Measurements from ENCODE around the gene FGFR4.
A peak's percentile ranks its signal among the peaks of the same experiment; 100 is the strongest.

Gene FGFR4

DNA sequence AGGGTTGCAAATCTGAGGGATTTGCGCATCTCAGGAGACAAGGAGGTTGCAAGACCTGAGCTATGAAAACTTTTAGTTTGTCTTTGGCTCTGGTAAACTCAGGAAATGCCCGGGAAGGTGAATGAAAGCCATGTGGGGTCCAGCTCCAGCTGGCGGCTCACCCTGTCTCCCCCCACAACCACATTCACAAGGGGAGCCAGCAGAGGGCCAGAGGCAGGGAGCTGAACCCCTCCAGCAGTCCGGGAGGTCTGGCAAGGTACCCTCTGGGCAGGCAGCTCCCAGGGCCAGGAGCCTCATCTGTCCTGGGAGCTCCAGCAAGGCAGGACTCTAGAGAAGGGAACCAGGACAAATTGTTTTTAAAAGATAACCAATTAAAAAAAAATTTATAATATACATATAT lies 2.5 kb upstream of the FGFR4 start:
- DNase-seq (ENCODE audit: low read depth in 2 of 2) = no peak

DNA sequence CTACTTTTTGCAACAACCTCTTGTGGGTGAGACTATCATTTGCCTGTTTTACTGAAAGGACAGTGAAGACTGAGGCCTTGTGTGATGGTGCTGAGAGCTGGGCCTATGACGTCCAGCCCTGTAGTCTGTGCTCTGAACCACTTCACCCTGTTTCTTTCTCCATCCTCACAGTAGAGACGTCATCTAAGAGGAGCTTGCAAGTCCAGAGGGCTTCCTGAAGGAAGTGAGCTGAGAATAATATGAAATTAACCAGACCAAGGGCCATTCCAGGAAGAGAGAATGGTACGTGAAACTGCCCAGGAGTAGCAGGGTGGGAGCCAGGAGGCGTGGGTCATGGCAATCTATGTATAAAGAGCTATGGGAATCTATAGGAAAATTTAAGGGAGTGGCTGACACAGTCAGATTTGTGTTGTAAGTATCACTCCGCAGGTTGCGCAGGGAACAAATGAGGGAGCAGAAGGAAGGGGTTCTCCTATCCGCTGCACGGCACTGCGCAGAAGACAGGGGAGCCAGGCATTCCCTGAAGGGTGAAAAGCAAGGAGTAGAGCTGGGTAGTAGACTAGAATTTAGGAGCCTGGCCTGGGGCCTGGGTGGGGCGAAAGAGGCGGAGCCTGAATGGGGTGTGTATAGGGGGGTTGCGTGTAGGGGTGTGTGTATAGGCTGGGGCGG lies 596 bp upstream of the FGFR4 start:
- DNase-seq (ENCODE audit: low read depth in 2 of 2) = no peak

DNA sequence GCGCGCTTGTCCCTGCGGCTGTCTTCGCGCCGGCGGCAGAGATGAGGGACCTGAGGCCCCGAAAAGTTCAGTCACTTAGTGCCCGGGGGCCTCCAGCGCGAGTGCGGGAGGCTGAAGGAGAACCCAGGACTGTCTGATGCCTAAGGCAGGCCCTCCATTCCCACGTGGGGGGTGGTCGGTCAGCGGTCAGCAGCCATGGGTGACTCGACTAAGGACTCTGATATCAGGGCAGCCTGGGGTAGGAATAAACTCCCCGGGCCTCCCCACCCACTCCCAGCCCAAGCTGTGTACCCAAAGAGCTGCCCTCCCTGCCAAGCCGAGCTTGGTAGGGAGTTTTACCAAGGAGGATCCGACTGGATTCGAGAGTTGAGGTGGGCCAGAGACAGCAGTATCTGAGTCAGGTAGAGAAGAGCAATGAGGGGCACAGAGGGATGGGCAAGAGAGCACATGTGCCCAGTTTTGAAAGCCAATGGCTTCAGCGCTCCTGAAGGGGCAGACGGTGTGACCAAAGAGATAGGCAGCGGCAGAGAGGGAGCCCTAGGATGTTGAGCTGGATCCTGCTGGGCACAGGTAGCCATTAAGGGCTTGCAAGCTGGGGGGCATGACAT lies 787 bp downstream of the FGFR4 start:
- DNase-seq (ENCODE audit: low read depth in 2 of 2) = no peak

GRCh38 chr5:177089127-177089526 lies 2.4 kb downstream of the FGFR4 start:
- DNase-seq (ENCODE audit: low read depth in 2 of 2) = no peak

DNA sequence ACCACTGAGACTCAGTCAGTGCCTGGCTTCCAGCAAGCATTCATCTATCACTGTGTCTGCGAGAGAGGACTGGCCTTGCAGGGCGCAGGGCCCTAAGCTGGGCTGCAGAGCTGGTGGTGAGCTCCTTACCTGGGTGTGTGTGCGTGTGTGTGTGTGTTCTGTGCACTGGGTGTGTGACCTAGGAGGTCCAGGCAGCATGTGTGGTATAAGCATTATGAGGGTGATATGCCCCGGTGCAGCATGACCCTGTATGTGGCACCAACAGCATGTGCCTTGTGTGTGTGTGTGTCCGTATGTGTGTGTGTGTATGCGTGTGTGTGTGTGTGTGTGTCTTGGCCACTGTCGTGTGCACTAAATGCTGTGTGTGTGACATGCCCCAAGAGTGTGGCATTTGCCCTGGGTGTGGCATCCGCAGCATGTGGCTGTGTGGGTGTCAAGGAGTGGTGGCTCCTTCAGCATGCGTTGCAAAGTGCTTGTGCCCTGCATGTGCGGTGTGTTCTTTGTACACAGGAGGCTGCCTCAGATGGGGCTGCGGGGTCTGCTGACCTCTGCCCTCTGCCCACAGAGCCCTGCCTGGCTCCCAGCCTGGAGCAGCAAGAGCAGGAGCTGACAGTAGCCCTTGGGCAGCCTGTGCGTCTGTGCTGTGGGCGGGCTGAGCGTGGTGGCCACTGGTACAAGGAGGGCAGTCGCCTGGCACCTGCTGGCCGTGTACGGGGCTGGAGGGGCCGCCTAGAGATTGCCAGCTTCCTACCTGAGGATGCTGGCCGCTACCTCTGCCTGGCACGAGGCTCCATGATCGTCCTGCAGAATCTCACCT lies 3.3 kb downstream of the FGFR4 start:
- DNase-seq (ENCODE audit: low read depth in 2 of 2) = no peak

- DNase-seq (ENCODE audit: low read depth in 2 of 2) = no peak
These were observed 4.1 kb downstream of the FGFR4 start for GRCh38 chr5:177090813-177091212.

DNA sequence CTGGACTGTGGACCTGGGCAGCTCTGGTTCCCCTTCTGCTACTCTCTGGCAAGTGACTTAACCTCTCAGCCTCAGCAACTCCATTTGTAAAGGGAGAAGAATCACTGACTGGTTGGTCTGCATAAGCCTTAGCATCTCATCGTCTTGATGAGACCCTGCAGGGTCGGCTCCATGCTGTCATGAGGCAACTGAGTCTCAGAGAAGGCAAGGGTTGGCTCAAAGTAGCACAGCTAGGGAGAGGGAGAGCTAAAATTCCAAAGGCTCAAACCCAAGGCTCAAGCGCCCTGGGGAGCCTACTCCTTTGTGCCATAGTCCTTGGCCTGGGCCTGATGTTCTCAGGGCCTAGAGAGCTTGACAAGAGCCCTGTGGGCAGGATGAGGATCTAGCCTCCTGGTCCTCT lies 4.5 kb downstream of the FGFR4 start:
- no peak for DNase-seq (ENCODE audit: low read depth in 2 of 2)

GRCh38 chr5:177092178-177093081 lies 5.7 kb downstream of the FGFR4 start:
- DNase-seq (ENCODE audit: low read depth in 2 of 2) = no peak

DNA sequence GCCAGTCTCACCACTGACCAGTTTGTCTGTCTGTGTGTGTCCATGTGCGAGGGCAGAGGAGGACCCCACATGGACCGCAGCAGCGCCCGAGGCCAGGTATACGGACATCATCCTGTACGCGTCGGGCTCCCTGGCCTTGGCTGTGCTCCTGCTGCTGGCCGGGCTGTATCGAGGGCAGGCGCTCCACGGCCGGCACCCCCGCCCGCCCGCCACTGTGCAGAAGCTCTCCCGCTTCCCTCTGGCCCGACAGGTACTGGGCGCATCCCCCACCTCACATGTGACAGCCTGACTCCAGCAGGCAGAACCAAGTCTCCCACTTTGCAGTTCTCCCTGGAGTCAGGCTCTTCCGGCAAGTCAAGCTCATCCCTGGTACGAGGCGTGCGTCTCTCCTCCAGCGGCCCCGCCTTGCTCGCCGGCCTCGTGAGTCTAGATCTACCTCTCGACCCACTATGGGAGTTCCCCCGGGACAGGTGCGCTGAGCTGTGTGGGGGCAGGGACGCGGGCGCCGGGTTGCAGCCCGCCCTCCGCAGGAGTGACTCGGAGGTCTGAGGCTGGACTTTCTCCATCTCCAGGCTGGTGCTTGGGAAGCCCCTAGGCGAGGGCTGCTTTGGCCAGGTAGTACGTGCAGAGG lies 6.5 kb downstream of the FGFR4 start:
- DNase-seq (ENCODE audit: low read depth in 2 of 2) = no peak

GRCh38 chr5:177093803-177094202 lies 7.1 kb downstream of the FGFR4 start:
- DNase-seq (ENCODE audit: low read depth in 2 of 2) = no peak

DNA sequence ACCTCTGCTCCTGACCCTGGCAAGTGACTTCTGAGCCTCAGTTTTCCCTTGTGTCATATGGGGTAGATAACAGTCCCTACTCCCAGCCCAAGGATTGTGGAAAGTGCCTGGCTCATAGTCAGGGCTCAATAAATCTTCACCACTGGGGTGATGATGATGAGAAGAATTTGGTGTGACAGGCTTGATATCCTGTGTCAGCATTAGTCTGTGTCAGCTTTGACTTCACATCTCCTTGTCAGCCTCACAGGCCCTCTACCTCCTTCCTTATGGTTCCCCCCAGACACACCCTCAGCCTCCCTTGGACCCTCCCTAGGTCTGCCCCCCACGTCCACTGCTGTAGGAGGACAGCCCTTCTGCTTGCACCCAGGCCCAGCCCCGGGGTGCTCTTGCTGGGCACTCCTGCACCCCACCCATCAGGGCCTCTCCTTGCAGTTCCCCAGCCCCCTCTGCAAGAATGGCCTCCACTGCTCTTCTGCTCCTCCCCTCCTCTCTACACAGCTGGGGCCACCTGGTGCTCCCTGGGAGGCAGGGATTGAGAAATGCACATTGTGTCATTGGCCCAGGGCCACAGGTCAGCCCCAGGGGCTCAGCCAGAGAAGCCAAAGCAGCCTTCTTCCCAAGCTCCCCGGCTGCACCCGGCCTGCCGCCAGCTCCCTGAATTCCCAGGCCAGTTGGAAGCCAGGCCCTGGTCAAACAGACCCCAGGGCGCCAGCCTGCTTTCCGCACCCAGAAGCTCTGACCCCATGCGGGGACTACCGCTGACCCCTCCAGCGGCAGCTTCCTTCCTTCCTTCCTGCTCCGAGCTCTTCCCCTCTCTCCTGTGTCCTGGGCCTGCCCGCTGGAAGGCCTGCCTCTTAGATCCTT lies 7.7 kb downstream of the FGFR4 start:
- peak in 1 of 2 experiments; percentile 8 for DNase-seq (ENCODE audit: low read depth in 2 of 2)

GRCh38 chr5:177095088-177095669 lies 8.5 kb downstream of the FGFR4 start:
- no peak for DNase-seq (ENCODE audit: low read depth in 2 of 2)

- DNase-seq (ENCODE audit: low read depth in 2 of 2) = no peak
These were observed 9.7 kb downstream of the FGFR4 start for GRCh38 chr5:177096162-177097015.

DNA sequence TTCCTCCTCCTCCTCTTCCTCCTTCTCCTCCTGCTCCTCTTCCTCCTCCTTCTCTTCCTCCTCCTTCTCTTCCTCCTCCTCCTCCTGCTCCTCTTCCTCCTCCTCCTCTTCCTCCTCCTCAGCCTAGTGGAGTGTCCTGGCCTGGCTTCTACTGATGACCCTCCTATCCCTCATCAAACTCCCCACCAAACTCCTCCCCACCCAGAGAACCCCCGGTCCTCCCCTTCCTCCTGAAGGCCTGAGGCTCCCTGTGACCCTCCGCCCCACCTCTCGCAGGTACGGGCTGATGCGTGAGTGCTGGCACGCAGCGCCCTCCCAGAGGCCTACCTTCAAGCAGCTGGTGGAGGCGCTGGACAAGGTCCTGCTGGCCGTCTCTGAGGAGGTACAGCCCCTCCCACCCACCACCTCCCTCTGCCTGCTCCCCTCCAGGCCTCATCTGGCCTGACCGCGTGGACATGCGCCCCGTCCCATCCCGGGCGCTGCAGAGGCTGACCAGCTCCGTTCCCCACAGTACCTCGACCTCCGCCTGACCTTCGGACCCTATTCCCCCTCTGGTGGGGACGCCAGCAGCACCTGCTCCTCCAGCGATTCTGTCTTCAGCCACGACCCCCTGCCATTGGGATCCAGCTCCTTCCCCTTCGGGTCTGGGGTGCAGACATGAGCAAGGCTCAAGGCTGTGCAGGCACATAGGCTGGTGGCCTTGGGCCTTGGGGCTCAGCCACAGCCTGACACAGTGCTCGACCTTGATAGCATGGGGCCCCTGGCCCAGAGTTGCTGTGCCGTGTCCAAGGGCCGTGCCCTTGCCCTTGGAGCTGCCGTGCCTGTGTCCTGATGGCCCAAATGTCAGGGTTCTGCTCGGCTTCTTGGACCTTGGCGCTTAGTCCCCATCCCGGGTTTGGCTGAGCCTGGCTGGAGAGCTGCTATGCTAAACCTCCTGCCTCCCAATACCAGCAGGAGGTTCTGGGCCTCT lies 10.6 kb downstream of the FGFR4 start:
- no peak for DNase-seq (ENCODE audit: low read depth in 2 of 2)

DNA sequence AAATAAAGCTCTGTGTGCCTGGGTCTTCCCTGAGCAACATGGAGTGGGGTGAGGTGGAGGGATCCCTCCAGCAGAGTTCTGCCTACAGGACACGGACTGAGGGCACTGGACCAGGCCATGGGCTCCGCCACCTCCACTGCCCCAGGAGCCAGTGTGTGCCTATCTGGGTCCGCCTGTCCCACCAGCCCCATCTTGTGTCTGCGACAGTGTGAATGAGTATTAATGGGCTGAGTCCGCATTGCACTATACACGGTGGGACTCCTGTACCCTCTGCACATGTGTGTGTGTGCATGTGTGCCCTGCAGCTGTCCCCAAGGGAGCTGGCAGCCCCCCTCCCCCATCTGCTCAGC lies 11.4 kb downstream of the FGFR4 start:
- DNase-seq (ENCODE audit: low read depth in 2 of 2) = no peak

DNA sequence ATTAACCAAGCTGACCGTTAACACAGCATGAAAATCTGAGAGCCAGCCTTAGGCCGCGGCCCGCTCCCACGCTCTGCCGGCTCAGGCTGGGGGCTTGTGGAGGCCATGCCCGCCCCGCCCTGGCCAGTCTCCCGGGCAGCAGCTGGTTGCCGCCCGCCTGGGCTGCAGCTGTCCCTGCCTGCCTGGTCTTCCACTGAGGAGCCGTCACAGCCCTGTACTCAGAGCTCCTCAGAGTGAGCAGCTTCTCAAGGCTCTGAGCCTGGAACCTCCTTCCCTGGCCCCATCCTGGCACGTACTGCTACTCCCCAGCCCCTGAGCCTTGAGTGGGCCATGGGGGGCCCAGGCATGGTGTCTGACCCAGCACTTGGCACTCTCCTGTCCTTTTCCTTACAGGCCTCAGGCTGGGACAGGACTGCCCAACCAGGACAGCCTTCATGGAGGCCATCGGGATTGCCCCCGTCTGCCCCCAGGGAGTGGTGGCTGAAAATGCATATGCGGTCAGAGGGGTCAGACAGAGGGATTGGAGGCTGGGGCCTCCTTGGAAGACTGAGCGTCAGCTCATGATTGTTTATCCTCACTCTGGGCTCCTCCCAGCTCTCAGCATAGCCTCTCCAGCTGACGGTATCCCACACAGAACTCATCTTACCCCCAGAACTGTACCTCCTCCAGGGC lies 11.9 kb downstream of the FGFR4 start:
- no peak for DNase-seq (ENCODE audit: low read depth in 2 of 2)

- no peak for DNase-seq (ENCODE audit: low read depth in 2 of 2)
These were observed 12.8 kb downstream of the FGFR4 start for GRCh38 chr5:177099422-177100093.
